NCI-H446 treated with DMSO at 0.1 percent for 48 hours (cell line): ENCODE data around the gene USP5.

Experiments
- DNase-seq: peaks from one replicate; lab custom pipeline; 2025; lab: John Stamatoyannopoulos, UW

USP5 gene

GRCh38 chr12:6851921-6852650 lies at the start of gene USP5:
USP5 (plus strand) TSS chr12:6852150; CDS start chr12:6852180, 30 bp downstream.
- peak; percentile 99 for DNase-seq

- no peak for DNase-seq
These were observed 44.8 kb upstream of the USP5 start for GRCh38 chr12:6807170-6807569.

- DNase-seq, result no peak
These were observed 42.9 kb upstream of the USP5 start for GRCh38 chr12:6809056-6809455.

- no peak for DNase-seq
These were observed 41.2 kb upstream of the USP5 start for GRCh38 chr12:6810758-6811157.

- no peak for DNase-seq
These were observed 38.6 kb upstream of the USP5 start for GRCh38 chr12:6813363-6813762.

GRCh38 chr12:6816598-6816997 lies 35.4 kb upstream of the USP5 start:
- DNase-seq, result no peak

- no peak for DNase-seq
These were observed 34.9 kb upstream of the USP5 start for GRCh38 chr12:6817098-6817497.

- no peak for DNase-seq
These were observed 34.2 kb upstream of the USP5 start for GRCh38 chr12:6817662-6818157.

- no peak for DNase-seq
These were observed 33.7 kb upstream of the USP5 start for GRCh38 chr12:6818222-6818621.

- DNase-seq, result no peak
These were observed 33.3 kb upstream of the USP5 start for GRCh38 chr12:6818645-6819044.

GRCh38 chr12:6819106-6820030 lies 32.6 kb upstream of the USP5 start:
- DNase-seq, result no peak

- DNase-seq, result no peak
These were observed 31.8 kb upstream of the USP5 start for GRCh38 chr12:6820166-6820565.

GRCh38 chr12:6821591-6822425 lies 30.1 kb upstream of the USP5 start, which contains the start of gene GPR162:
GPR162 (plus strand) TSS chr12:6821821; CDS start chr12:6823899, 2,078 bp downstream.
- DNase-seq, result peak; percentile 10

GRCh38 chr12:6822426-6823135 lies 29.4 kb upstream of the USP5 start:
- DNase-seq, result no peak

GRCh38 chr12:6823182-6824084 lies 28.5 kb upstream of the USP5 start:
- no peak for DNase-seq

- DNase-seq, result no peak
These were observed 27.7 kb upstream of the USP5 start for GRCh38 chr12:6824085-6824775.

GRCh38 chr12:6824901-6825381 lies 27.0 kb upstream of the USP5 start:
- no peak for DNase-seq

- DNase-seq, result peak; percentile 68
These were observed 26.4 kb upstream of the USP5 start for GRCh38 chr12:6825398-6826124.
